Trophoblast cell (in vitro differentiated cells and primary cell): ENCODE measurements around the gene XG. TPM values are rescaled to one million over a fixed set of nuclear protein-coding genes. Genes with fewer than 3 reads are reported as not detected.
"Not testable (repeated sequence)": the region's sequence is repeated elsewhere in the genome, so short reads cannot be mapped to it uniquely, and the experiment has no call there.

ENCODE experiments used
- DNase-seq, 2 donors: peaks; one replicate each; pipeline ENCODE4 v3.0.0-alpha.2; 2016
- H2AFZ ChIP-seq: 2 replicates; pipeline ENCODE4 v1.6.1; 2013; ENCODE audit warnings: low read length, moderate library complexity, mild to moderate bottlenecking; ENCODE audit not compliant: insufficient read depth, poor library complexity
- H2AK5ac ChIP-seq: 2 replicates; pipeline ENCODE4 v1.6.1; 2013; ENCODE audit warnings: mild to moderate bottlenecking, low read length
- H2BK120ac ChIP-seq: 2 replicates; pipeline ENCODE4 v1.6.1; 2013; ENCODE audit warnings: low read length, mild to moderate bottlenecking, moderate library complexity; ENCODE audit not compliant: insufficient read depth, poor library complexity
- H2BK12ac ChIP-seq: 2 replicates; pipeline ENCODE4 v1.6.1; 2013; ENCODE audit warnings: mild to moderate bottlenecking, low read length, moderate library complexity
- H2BK5ac ChIP-seq: 2 replicates; pipeline ENCODE4 v1.6.1; 2013; ENCODE audit warnings: low read length, low read depth, moderate library complexity, mild to moderate bottlenecking; ENCODE audit not compliant: poor library complexity
- H3K14ac ChIP-seq: 2 replicates; pipeline ENCODE4 v1.6.1; 2013; ENCODE audit warnings: mild to moderate bottlenecking, low read length
- H3K18ac ChIP-seq: 2 replicates; pipeline ENCODE4 v1.6.1; 2013; ENCODE audit warnings: mild to moderate bottlenecking, low read length
- H3K23ac ChIP-seq: 2 replicates; pipeline ENCODE4 v1.6.1; 2013; ENCODE audit warnings: low read length
- H3K27ac ChIP-seq: 2 replicates; pipeline ENCODE4 v1.5.1; 2013; ENCODE audit warnings: low read depth, mild to moderate bottlenecking, inconsistent platforms, low read length, moderate library complexity
- H3K27me3 ChIP-seq: 2 replicates; pipeline ENCODE4 v1.6.1; 2013; ENCODE audit warnings: inconsistent platforms, mild to moderate bottlenecking, low read length, moderate library complexity; ENCODE audit not compliant: insufficient read depth
- H3K36me3 ChIP-seq, 2 experiments: 1 replicate in 1 of 2; 2 replicates in 1 of 2; pipeline ENCODE4 v1.6.1; 2013; ENCODE audit warnings: low read length in 2 of 2, mild to moderate bottlenecking in 2 of 2, moderate library complexity in 1 of 2; ENCODE audit not compliant: insufficient read depth in 2 of 2, control insufficient read depth in 1 of 2
- H3K4ac ChIP-seq: 2 replicates; pipeline ENCODE4 v1.6.1; 2013; ENCODE audit warnings: low read depth, mild to moderate bottlenecking, low read length, moderate library complexity
- H3K4me1 ChIP-seq, 2 experiments: 1 replicate in 1 of 2; 2 replicates in 1 of 2; pipeline ENCODE4 v1.6.1; 2013; ENCODE audit warnings: low read length in 2 of 2, mild to moderate bottlenecking in 2 of 2, moderate library complexity in 1 of 2; ENCODE audit not compliant: insufficient read depth in 2 of 2, control insufficient read depth in 1 of 2
- H3K4me2 ChIP-seq: 2 replicates; pipeline ENCODE4 v1.6.1; 2013; ENCODE audit warnings: inconsistent platforms, mild to moderate bottlenecking, low read length, moderate library complexity
- H3K4me3 ChIP-seq: 2 replicates; pipeline ENCODE4 v1.5.1; 2013; ENCODE audit warnings: mild to moderate bottlenecking, low read depth, low read length, inconsistent platforms
- H3K79me1 ChIP-seq: one replicate; pipeline ENCODE4 v1.6.1; 2013; ENCODE audit warnings: low read length
- H3K79me2 ChIP-seq: 2 replicates; pipeline ENCODE4 v1.6.1; 2013; ENCODE audit warnings: low read length, mild to moderate bottlenecking; ENCODE audit not compliant: control insufficient read depth, insufficient read depth, poor library complexity
- H3K9ac ChIP-seq: 2 replicates; pipeline ENCODE4 v1.6.1; 2013; ENCODE audit warnings: mild to moderate bottlenecking, low read length
- H3K9me3 ChIP-seq: 2 replicates; pipeline ENCODE4 v1.6.1; 2013; ENCODE audit warnings: low read depth, mild to moderate bottlenecking, control low read depth, inconsistent platforms, low read length; ENCODE audit not compliant: insufficient read depth
- H4K12ac ChIP-seq: 2 replicates; pipeline ENCODE4 v1.6.1; 2013; ENCODE audit warnings: low read depth, mild to moderate bottlenecking, low read length, moderate library complexity
- H4K8ac ChIP-seq: 2 replicates; pipeline ENCODE4 v1.6.1; 2013; ENCODE audit warnings: low read depth, mild to moderate bottlenecking, low read length, moderate library complexity
- H4K91ac ChIP-seq: one replicate; pipeline ENCODE4 v1.6.1; 2013; ENCODE audit warnings: low read depth, mild to moderate bottlenecking, low read length, moderate library complexity
- WGBS: extraction: QIAGEN DNeasy Blood & Tissue Kit; methylation state at CpG from one replicate; pipeline ENCODE4 v1.1.7; 2013; ENCODE audit warnings: missing lambda C conversion rate; ENCODE audit not compliant: insufficient read length, insufficient coverage; ENCODE audit errors: extremely low coverage; 5-methylcytosine and 5-hydroxymethylcytosine counted together
- polyA plus RNA-seq: library from polyadenylated mRNA; stranded (reverse); fragments of 200-250 nt; gene quantifications from 2 replicates; pipeline ENCODE4 v1.2.3, GENCODE V29; 2013

XG gene, protein sequence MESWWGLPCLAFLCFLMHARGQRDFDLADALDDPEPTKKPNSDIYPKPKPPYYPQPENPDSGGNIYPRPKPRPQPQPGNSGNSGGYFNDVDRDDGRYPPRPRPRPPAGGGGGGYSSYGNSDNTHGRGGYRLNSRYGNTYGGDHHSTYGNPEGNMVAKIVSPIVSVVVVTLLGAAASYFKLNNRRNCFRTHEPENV
- 0.07 TPM in 2 replicates for polyA plus RNA-seq

- not testable (repeated sequence) for H4K8ac ChIP-seq, H3K14ac ChIP-seq, H3K4me3 ChIP-seq, H3K4ac ChIP-seq, H3K9me3 ChIP-seq, H2AK5ac ChIP-seq, H3K79me2 ChIP-seq, H3K4me1 ChIP-seq, H3K79me1 ChIP-seq, H2BK120ac ChIP-seq, H3K27ac ChIP-seq, H3K36me3 ChIP-seq, H3K18ac ChIP-seq, H3K27me3 ChIP-seq, H4K12ac ChIP-seq, H2BK12ac ChIP-seq, H3K23ac ChIP-seq, H3K4me2 ChIP-seq, H2BK5ac ChIP-seq, H2AFZ ChIP-seq, H3K9ac ChIP-seq, H4K91ac ChIP-seq
- no CpG with 5 or more reads among the region's 11 CpGs for WGBS
- DNase-seq: peak; percentile 30 to 49
Observed at GRCh38 chrX:2751874-2752300, at the start of gene XG. Gene XG (plus strand): TSS chrX:2752040. CDS start chrX:2752275, 235 bp downstream.

DNA sequence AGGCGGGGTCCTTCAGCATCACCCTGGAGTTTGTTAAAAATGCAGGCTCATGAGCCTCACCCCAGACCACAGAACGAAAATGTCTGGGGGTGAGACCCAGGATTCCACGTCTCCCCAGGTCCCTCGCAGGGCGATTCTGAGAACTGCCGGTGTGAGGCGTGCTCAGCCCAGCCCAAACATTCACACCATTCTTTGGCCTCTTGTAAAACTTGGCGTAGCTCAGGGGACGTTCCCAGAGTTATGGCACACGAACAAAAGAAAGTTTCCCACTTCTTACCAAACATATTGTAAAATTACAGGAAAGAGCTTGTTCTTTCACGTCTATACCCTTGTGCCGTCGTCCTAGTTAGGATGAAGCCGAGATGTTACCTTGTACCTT lies 47.9 kb upstream of the XG start:
- Histone ChIP-seq H3K14ac (no peak overlapping the region), H3K79me1 (peaks cover 9% of the 10 kb centered on the region), H2BK120ac (no peak overlapping the region), H2BK5ac (no peak overlapping the region), H3K9ac (no peak overlapping the region), H3K4me1 (peaks cover 19 to 45% of the 10 kb centered on the region in 2 experiments), H3K18ac (peak overlapping the region; percentile 26), H4K8ac (no peak overlapping the region), H3K36me3 (peaks cover 5 to 11% of the 10 kb centered on the region in 2 experiments), H2AK5ac (no peak overlapping the region), H2AFZ (no peak overlapping the region), H2BK12ac (no peak overlapping the region), H3K4ac (peak overlapping the region; percentile 88), H3K9me3 (peaks cover 3% of the 10 kb centered on the region), H3K79me2 (peaks cover 25% of the 10 kb centered on the region), H3K4me2 (no peak overlapping the region), H3K27me3 (no peaks in the 10 kb centered on the region), H3K27ac (no peak overlapping the region), H4K12ac (no peak overlapping the region), H4K91ac (no peak overlapping the region), H3K23ac (no peak overlapping the region), H3K4me3 (no peak overlapping the region)
- DNase-seq: no peak
- WGBS: no CpG with 5 or more reads among the region's 14 CpGs

DNA sequence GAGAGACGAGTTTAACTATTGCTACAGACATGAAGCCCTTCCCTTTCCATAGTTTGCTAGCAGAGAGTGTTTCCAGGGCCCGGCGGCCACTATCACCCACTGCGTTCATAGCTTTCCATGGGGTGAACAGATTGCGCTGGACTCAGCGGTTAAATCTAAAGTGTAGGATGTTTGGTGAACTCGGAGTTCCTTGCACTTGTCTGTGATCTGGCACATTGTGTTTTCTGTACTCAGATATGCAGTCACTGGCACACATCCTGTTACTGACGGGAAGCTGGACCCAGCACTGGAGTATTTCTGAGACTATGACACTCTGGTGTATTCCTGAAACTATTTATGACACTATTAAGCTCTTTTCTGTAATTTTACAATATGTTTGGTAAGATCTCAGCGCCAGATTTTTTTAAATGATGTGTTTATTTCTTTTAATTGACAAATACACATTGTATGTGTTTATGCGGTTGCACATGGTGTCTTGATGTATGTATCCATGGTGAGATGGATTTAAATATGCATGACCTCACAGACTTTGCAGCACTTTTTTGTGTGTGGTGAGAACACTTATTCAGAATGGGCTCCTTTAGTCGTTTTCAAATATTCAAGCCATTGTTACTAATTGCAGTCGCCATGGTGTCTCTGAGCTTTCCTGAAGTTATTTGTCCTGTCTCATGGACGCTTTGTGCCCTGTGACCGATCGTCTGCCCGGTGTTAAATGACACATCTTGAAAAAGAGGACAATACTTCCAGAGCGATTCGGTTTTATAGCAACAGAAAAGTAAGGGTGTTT lies 46.6 kb upstream of the XG start:
- no peak for DNase-seq
- Histone ChIP-seq H3K79me1 (peaks cover 11% of the 10 kb centered on the region), H3K4me2 (no peak overlapping the region), H3K27me3 (no peaks in the 10 kb centered on the region), H3K36me3 (peaks cover 5 to 11% of the 10 kb centered on the region in 2 experiments), H4K8ac (no peak overlapping the region), H3K4me3 (no peak overlapping the region), H3K18ac (no peak overlapping the region), H3K9ac (no peak overlapping the region), H3K23ac (no peak overlapping the region), H2BK120ac (no peak overlapping the region), H3K9me3 (peaks cover 6% of the 10 kb centered on the region), H2BK5ac (no peak overlapping the region), H2BK12ac (no peak overlapping the region), H3K14ac (no peak overlapping the region), H3K4ac (peak overlapping the region; percentile 59), H3K27ac (no peak overlapping the region), H4K12ac (no peak overlapping the region), H4K91ac (no peak overlapping the region), H3K79me2 (peaks cover 24% of the 10 kb centered on the region), H3K4me1 (peaks cover 28 to 56% of the 10 kb centered on the region in 2 experiments), H2AK5ac (no peak overlapping the region), H2AFZ (no peak overlapping the region)
- WGBS: no CpG with 5 or more reads among the region's 18 CpGs

DNA sequence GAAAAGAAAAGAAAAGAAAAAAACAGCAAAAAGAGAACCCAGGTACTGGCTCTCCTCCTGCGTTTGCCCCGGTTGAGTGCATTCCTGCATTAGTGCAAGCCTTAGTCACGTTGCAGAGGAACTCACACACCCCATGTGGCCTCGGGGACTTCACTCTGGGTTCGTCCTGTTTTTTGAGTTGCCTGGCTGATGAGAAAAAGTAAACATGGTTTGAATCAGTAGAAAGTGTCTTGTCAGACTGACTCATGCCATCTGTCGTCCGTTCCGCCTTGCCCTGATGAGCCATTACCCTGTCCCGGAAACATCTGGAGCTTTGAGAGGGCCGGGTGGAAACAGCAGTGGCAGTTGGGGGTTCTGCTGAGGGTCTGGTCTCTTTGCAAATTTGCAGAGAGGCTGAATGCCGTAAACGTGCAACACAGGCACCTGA lies 44.5 kb upstream of the XG start:
- Histone ChIP-seq H4K8ac (no peak overlapping the region), H4K12ac (no peak overlapping the region), H3K27me3 (no peaks in the 10 kb centered on the region), H3K18ac (no peak overlapping the region), H3K14ac (no peak overlapping the region), H2BK120ac (no peak overlapping the region), H3K4me1 (peaks cover 28 to 54% of the 10 kb centered on the region in 2 experiments), H3K9ac (no peak overlapping the region), H2AK5ac (no peak overlapping the region), H3K23ac (no peak overlapping the region), H3K9me3 (peaks cover 6% of the 10 kb centered on the region), H3K27ac (peak overlapping the region; percentile 84), H3K79me1 (peaks cover 11% of the 10 kb centered on the region), H2AFZ (no peak overlapping the region), H3K79me2 (peaks cover 18% of the 10 kb centered on the region), H2BK5ac (peak overlapping the region; percentile 50), H4K91ac (peak overlapping the region; percentile 56), H3K4me3 (no peak overlapping the region), H3K4me2 (peak overlapping the region; percentile 40), H3K4ac (no peak overlapping the region), H3K36me3 (peaks cover 2 to 6% of the 10 kb centered on the region in 2 experiments), H2BK12ac (no peak overlapping the region)
- DNase-seq: peak; percentile 88 to 95
- WGBS: no CpG with 5 or more reads among the region's 12 CpGs
